ENCODE measurements around the gene PRKCH.

Gene PRKCH

DNA sequence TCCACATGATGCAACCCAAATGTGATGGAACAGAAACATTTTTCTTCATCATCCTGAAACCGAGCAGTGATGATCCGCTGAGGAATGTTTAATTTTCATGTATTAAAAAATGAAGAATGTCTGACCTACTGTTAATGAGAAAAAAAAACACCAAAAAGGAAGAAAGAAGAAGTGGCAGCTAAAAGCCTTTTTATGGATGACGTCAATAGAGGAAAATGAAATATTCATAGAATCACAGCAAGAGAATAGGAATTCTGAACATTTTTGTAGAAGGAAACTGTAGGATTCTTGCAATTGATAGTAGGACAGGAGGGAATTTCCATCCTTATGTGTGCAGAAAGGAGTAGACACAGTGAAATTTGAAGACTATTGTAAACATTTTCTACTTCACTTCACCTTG is 112.9 kb downstream of the PRKCH start:
- DNase-seq: no peak

DNA sequence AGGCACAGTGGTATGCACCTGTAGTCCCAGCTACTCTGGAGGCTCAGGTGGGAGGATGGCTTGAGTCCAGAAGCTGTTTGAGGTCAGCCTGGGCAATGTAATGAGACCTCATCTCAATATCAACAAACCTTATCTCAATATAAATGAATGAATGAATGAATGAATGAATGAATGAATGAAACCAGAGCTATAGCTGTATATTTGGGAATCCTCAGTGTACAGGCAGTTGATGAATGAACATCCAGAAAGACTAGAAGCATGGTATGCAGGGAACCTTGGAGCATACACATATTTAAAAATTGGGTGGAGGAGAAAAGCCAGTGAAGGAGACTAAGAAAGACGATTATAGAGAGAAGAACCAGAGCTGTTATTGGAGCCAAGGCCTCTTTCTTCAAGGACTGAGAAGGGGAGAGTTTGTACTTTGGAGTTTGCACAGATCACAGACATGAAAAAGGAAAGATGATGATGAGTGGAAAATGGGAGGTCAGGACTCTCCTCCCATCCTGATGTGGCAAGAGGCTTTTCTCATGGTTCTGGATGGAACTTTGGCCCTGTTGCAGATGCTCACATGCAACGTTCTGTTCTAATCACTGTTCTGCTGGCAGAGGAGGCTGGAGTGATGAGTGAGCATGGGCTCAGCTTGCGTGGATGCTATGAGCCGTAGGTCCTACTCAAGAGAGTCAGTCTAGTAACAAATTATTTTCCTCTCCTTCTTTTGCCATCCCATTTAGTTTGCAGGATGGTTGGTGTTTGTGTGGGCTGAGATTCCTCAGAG is 114.4 kb downstream of the PRKCH start:
- no peak for DNase-seq

DNA sequence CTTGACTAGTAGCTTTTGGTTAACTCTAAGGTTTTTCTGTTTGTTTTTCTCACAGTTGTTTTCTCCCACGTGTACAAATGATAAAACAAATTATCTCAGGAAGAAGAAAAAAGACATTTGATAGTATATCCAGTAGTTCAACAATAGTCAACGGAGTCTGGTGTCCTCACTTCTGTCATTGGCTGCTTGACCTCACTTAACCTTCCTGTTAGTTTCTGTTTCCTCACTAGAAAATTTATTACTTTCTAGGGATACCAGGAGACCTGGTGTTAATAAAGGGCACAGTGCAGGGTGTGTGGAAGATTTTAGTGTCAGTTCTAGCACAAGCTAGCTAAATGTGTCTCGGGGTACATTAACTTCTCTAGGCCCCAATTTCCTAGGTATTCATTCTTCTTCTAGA is 116.0 kb downstream of the PRKCH start:
- DNase-seq: no peak

DNA sequence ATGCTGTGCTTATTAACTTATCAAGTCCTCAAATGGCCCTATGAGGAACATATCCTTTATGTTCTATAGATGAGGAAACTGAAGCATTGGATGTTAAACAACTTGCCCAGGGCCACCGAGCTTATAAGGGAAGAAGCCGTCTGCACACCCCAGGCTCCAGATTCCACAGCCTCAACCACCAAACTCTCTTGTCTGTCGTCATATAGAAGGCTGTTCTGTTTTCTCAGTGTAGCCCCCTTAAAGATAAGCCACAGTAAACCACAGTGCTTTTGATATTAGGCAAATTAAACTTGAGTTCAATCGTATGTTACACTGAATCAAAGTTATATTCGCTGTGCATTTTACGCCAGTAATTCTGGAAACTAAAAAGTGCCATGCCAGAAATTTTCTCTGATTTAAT is 116.7 kb downstream of the PRKCH start:
- DNase-seq: no peak

DNA sequence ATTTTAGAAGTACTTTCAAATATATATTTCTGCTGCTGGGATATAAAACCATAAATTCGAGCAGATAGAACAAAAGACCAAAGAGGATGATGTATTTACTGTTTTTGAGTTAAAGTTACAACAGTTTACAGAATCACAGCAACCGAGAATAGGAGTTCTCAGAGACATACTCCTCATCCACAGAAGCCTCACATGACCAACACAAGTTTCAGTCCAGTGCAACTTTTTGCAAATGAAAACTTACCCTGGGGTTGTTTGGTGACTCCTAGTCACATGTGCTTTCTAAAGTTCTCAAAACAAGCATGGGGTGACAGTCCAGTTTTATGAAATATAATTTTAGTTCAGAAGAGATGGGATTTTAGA is 117.1 kb downstream of the PRKCH start:
- DNase-seq: no peak

DNA sequence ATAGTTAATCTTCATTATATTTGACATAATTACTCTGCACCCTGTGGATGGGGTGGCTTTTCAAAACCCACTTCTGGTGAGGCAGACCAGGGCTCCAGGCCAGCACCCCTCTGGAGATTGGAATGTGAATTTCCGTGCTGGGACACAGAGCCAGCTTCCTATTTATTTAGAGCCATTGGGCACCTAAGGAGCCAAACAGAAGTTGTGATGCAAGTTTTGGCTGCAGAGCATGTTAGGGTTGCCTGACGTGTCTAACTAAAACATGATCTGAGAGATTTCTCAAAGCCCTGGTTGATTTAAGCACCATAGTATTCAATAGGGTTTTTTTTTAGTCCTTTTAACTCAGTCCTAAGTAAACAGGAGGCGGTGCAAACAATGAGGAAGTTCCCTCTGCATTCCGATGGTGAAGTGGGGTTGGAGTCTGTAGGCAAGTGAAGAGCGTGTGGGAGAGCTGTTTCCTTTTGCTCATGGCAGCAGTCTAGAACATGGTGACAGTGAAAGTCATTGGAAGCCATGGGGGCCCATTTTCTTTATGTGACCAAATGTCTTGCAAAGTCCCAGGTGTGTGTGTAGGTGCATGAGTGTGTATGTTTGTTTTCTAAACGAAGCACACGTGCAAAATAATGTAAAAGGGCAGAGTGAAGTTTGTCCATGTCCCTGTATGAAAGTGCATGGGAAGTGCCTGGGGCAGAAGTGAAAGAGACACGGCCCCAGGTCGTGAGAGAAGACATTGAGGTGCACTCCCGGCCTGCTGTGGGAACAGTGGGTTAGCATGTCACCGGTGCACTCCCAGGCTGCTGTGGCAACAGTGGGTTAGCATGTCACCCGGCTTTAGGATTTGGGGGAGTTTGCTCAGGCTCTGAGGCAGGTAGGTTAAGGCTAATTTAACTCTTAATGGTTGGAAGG is 117.7 kb downstream of the PRKCH start:
- peak; percentile 53 for DNase-seq

DNA sequence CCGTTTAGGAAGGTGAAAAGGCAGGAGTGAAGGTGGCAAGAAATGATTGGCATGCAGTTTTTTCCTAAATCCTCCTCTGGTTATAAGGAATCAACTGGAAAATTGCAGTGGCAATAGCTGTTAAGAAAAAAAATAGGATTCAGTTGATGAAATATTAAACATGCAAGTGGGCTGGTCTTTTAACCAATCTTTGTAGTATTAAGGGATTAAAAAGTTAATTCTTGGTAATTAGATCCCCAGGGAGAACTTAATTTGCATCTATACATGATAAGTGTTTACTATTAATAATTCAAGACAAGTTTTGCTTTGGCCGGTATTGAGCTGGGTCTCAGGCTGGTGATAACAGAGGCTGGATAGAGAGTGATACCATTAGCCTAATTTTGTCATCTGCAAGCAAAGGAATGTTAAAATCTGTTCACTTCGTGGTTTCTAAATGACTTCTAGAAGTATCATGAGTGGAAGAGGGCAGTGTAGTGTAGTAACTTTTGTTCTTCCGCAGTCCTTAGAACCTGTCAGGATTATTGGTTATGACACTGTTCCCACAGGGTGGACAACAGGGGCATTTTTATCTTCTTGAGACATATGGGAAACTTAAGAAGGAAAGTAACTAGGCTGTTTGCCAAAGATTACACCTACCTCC is 118.5 kb downstream of the PRKCH start:
- no peak for DNase-seq

DNA sequence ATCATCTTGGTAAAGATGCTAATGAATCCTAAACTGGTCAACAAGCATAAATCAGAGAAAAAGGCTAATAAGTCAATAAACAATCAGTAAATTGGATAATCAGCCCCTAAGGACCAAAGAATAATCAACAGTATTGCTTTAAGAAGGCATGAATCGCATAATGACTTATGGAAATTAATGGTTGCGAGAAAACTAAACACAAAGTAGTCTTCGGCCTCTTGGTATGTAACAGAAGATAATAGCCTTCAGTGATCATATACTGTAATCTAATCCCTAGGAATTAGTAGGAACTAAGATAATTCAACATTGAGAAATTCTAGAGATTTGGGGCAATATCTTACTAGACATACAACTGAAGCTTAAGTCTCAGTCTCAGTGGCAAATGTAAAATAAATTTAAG is 122.1 kb downstream of the PRKCH start:
- no peak for DNase-seq

DNA sequence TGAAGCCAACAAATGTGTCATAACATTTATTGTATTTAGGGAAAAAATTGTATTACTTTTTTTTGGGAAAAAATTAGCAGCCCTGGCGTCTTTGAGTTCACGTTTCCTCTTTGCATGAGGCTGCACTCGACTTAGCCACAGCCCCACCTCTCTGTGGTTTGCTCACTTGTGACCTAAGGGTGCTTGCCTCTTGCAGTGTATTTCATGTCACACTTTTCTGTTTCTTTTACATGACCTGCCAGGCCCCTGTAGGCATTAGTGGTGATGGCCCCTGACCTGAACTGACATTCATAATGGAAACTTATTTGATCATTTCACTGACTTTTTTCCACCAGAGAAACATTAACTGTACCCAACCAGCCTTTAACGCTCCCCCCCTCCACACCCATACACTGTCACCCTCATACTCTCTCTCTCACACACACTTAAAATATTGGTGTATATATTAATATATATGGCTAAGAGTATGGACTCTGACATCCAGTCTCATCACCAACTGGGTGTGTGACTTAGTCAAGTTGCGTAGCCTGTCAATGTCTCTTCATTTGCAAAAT is 122.9 kb downstream of the PRKCH start:
- DNase-seq: peak; percentile 77

DNA sequence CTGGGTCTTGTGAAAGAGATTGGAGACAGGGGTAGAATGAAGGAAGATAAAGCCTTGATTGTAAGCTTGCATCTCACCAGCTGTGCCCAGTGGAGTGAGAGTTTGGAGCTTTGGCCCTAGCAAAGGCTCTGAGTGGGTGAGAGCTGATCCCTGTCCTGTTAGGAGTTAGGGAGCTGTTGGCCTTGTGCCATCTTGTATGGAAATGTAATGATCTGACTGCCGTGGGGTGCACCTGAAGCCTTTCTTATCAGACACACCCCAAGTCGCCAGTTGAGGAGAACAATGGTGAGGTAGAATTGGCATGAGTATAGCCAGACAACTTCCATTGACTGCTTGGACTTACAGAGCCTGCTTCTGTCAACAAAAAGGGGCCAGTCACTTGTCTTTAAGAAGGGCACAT is 130.1 kb downstream of the PRKCH start:
- no peak for DNase-seq

DNA sequence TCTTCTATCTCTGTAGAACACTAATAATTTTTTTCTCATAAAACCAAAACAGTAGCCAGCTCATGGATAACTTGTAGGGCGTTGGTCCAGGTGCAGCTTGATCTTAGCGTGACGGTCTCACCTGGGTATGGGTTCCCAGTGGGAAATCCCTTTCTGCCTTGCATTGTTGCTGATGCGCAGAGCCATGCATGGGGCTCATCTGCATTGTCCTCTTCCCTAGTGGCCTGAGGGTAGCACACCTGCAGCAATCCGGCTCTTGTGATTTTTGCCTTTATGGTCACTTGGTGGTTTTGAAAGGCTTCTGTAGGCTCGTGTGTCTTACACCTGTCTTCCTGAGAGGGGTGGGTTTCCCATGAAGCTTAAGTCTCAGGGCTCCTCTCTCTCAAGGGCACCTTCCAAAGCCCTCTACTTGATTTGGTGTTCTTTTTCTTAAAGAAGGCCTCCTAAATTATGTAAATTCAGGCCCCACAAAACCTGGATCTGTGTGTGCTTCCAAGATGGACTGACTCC is 130.6 kb downstream of the PRKCH start:
- no peak for DNase-seq

DNA sequence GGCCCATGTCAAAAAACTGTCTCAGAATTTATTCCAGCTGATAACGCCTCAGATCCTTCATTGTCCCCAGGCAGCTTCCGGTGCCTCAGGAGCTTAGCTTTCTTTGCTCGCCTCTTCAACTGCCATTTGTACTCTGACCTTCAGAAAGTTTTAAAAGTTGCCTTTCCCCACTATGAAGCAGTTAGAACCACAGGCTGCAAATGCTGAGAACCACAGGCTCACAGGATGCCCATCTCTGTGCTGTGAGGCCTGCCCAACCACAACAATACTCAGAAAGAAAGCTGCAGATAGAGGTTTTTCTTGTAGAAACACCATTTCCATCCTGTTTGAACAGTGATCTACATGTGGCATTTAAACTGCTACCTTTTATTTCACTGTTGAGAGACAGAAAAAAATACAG is 131.1 kb downstream of the PRKCH start:
- peak; percentile 67 for DNase-seq

DNA sequence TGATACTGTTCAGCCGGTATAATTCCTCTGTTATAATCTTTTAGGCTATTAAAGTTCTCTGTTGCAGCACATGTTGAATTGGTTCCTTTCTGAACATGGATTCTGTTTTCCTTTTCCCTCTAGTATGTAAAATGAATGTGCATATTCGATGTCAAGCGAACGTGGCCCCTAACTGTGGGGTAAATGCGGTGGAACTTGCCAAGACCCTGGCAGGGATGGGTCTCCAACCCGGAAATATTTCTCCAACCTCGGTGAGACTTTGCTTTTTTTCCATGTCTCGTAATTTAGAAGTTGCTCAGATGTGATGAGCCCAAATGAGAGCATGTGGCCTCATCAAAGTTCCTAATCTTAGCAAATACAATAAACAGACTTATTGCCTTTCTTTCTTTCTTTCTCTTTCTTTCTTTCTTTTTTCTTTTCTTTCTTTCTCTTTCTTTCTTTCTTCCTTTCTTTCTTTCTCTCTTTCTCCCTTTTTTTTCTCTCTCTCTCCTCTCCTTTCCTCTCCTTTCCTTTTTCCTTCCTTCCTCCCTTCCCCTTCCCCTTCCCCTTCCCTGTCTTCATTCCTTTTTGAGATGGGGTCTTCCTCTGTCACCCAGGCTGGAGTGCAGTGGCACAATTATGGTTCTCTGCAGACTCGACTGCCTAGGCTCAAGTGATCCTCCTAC is 131.9 kb downstream of the PRKCH start:
- no peak for DNase-seq

DNA sequence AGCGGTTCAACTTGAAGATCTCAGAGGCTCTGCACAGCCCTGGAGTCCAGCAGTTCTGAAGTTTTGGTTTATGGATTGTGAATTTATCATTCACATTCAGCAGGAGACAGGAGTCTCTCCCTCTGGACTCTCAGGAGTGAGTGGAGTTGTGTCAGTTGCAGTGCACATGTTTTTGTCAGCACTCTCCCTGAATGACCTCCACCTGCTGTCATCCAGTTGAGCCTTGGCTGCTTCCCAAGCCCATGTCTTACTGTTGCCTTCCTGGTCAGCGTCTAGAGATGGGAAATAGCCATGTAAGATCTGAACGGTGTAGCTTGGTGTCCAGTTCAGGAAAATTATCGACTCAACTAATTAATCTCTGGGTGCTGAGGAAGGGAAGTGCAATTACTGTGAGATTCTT is 133.2 kb downstream of the PRKCH start:
- no peak for DNase-seq

DNA sequence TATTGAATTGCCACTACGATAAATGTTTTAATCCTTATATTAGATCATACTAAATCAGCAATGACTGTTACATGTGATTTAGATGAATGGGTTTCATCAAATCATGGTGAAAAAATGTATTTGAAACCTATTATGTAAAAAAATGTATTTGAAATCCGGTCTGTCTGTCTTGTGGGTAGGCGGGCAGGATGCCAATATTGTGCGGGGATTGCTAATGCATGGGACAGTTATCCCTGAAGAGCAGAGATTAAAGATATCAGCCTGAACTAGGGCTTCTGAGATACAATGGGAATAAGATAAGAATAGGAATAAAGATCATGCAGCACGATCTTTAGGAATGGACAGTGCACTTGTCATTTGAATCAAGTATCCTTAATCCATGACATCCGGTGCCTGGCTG is 134.0 kb downstream of the PRKCH start:
- no peak for DNase-seq

DNA sequence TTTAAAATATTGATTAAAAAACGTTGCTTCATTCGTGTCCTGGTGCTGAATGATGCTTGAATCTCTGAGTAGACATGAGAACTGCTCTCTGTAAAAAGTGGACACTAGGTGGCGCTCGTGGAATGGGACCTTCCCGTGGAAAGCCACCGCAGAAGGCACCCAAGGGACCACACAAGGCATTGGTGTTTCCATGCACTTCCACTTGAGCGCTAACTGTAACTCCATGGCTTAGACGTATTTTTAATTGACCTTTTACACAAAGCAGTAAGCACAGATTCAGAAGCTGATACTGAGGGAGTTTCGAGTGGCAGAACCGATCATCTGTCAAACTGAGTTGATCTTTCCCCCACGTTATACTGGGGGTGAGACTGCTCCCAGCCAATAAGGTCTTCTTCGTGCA is 135.3 kb downstream of the PRKCH start:
- peak; percentile 89 for DNase-seq

DNA sequence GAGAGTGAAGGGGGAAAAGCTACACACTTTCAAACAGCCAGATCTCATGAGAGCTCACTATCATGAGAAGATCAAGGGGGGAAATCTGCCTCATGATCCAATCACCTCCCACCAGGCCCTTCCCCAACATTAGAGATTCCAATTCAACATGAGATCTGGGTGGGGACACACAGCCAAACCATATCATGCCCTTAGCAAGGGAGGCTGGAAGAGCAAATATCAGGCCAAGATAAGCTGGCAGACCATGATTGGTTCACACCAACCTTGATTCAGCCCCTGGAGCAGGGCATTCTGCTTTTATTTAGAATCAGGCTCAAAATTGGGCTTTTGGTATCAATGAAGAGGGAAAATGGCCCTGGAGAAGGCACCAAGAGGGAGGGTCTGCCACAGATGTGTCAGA is 137.4 kb downstream of the PRKCH start:
- no peak for DNase-seq

DNA sequence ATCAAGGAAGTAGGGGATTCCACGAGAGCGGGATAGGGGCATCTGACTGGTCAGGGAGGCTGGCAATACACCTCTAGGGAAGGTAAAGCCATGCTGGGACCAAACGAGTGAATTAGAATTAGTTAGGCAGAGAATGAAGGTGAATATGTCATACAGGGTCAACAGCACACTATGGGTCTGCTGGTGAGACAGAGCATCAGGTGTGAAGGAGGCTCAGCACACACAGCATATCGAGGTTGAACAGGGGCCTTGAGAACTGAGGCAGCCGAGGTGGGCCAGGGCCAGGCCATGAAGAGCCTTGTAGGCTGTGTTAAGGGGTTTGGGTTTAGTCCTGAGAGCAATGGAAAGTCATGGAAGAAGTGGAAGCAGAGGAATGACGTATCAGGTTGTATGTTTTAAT is 137.8 kb downstream of the PRKCH start:
- no peak for DNase-seq

DNA sequence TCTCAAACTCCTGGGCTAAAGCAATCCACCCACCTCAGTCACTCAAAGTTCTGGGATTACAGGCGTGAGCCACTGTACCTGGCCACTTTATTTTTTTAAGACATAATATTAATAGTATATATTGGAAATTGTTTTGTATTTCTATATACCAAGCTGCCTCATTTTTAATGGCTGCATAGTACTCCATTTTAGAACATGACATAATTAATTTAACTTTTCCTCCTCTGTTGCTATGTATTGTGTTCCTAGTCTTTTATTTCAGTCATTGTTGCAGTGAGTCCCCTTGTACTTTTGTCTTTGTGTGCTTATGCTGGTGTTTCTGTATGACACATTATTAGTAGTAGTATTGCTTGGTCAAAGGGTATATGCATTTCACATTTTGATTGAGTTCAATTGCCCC is 138.7 kb downstream of the PRKCH start:
- DNase-seq: no peak

DNA sequence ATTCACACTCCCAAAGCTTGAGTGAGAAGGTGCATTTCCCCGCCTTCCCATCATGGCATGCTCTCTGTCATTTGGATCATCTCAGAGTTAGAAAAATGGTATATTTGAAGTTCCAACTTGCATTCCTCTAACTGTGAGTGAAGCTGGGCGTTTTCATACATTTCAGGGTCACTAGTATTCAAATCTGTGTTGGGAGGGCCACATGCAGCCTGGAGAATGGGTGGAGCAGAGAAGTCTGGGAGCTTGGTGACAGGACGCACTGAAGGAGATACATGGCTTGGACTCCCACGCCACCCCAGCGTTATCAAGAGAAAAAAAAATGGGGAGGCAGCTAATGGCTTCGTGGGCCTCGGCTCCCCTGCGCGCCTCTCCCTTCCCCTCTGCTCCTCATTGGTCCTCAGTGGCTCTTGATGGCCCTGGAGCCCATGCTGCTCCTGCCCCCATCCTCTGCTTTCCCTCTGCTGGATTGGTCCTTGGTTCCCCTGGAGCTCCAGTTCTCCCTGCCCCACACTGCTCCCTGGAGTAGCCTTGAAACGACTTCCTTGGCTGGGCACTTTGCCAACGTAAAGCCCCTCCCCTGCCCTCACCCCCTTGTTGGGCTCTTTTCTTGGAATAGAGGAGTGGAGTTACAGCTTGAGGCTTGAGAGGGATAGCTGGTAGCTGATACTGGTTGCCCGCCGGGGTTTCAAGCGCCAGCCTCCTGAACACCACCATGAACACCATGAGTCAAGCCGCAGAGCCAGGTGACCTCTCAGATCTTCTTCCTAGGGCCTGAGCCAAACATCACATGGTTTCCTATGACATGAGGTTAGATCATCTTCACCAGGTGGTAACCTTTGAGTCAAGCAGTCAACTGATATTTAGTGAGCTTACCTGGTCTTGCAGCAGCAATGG is 139.6 kb downstream of the PRKCH start:
- DNase-seq: peak; percentile 53

DNA sequence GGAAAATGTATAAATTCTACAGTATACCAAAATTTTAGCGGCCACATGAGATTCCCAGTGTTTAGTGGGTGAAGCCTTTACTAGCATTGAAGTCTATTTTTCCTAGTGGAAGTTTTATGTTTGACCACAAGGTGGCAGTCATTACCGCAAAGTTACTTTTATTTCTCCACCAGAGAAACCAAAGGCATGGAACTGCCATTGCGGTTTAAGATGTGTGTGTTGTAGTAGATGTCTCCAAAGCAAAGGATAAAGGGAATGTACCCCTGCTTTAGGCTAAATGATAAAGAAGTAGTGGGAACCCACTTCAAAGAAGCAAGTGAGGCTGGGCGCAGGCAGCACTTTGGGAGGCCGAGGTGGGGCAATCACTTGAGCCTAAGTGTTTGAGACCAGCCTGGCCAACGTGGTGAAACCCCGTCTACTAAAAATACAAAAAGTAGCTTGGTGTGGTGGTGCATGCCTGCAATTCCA is 140.5 kb downstream of the PRKCH start:
- DNase-seq: peak; percentile 35

Measured in stimulated activated CD4-positive, alpha-beta T cell treated with anti-CD3 and anti-CD28 coated beads, Interleukin-15, amount 100 ng/mL, for 24 hours (primary cell).